ENCODE results near the gene C5AR2.
"Not testable (repeated sequence)": the region's sequence is repeated elsewhere in the genome, so short reads cannot be mapped to it uniquely, and the experiment has no call there.

Gene C5AR2

DNA sequence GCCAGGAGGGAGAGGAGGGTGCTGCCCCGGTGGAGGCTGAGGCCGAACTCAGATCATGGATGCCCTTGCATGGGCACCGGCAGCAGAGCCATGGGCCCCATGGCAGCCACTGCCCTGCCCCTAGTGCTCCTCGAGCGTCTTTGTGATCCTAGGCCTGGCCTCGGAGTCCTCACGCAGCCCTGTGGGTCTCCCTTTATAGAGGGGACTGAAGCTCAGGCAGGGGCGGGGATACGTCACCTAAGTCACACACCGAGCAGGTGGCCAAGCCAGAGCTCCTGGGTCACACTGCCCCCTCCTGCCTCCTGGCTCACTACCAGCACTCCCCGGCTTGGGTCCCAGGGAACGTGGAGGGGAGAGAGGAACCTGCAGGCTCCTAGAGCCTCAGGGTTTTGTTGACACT, 45.8 kb downstream of the C5AR2 start:
- TF ChIP-seq Cebpa-rat (IDR thresholded peaks at IDR 0.05) = no peak
- no peak overlapping the region for H3K27ac ChIP-seq
- H3K4me3 ChIP-seq = no peak overlapping the region
- no peaks in the 10 kb centered on the region for H3K27me3 ChIP-seq
- H3K4me2 ChIP-seq = no peak overlapping the region
- H3K36me3 ChIP-seq = peaks cover 89 to 100% (median 97%) of the 10 kb centered on the region in 11 experiments
- H3K9ac ChIP-seq = no peak overlapping the region; a peak in 1 of 22 replicates
- peaks cover 0 to 87% (median 36%) of the 10 kb centered on the region in 11 experiments; a peak in 20 of 22 replicates for H4K20me1 ChIP-seq
- H3K4me1 ChIP-seq = peaks cover 15 to 62% (median 27%) of the 10 kb centered on the region in 10 experiments
- no peaks in the 10 kb centered on the region for H3K9me3 ChIP-seq (replicated peaks in 1 of 11)

DNA sequence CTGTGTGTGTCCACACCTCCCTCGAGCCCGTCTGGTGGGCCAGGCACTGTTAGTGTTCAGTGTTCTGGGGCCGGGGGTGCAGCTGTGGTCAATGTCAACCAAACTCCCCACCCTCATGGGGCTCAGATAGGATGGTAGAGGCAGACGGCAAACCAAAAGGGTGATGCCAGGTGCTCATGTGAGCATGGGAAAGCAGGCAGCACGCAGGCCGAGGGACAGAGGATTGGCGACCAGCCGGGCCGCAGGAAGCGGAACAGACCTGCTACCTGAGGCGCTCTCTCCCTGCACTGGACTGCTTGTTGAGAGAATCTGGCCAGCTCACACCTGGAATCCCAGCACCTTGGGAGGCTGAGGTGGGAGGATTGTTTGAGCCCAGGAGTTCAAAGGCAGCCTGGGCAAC, 46.3 kb downstream of the C5AR2 start:
- peaks cover 0 to 86% (median 34%) of the 10 kb centered on the region in 11 experiments; a peak in 20 of 22 replicates for H4K20me1 ChIP-seq
- H3K4me1 ChIP-seq = peaks cover 15 to 63% (median 27%) of the 10 kb centered on the region in 10 experiments
- H3K9ac ChIP-seq = no peak overlapping the region; a peak in 1 of 22 replicates
- H3K4me3 ChIP-seq = no peak overlapping the region
- no peak overlapping the region for H3K27ac ChIP-seq
- H3K36me3 ChIP-seq = peaks cover 84 to 99% (median 93%) of the 10 kb centered on the region in 11 experiments
- no peaks in the 10 kb centered on the region for H3K27me3 ChIP-seq
- H3K4me2 ChIP-seq = no peak overlapping the region
- H3K9me3 ChIP-seq (replicated peaks in 1 of 11) = no peaks in the 10 kb centered on the region
- TF ChIP-seq Cebpa-rat (IDR thresholded peaks at IDR 0.05) = no peak

DNA sequence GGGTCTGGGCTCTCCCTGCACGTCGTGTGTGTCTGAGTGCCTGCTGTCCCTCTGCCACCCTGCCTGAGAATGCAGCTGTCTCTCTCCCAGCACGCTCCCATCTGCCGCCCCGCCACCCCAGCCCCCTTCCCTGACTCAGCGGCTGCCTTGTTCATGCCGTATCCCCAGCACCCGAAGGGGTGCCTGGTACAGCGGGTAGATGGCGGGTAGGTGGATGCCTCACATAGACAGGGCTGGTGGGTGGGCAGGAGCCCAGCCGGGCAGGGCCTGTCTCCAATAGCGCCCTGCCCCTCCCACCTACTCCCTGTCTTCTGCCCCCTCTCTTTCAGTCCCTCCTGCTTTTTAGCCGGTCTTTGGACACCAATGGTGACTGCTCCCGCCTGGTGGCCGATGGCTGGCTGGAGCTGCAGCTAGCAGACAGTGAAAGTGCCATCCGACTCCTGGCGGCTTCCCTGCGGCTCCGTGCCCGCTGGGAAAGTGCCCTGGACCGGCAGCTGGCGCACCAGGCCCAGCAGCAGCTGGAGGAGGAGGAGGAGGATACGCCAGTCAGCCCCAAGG, 47.5 kb downstream of the C5AR2 start:
- TF ChIP-seq Cebpa-rat (IDR thresholded peaks at IDR 0.05) = no peak
- Histone ChIP-seq H3K4me3 (no peak overlapping the region), H3K4me2 (no peak overlapping the region), H3K9ac (no peak overlapping the region), H3K4me1 (peaks cover 15 to 66% (median 27%) of the 10 kb centered on the region in 10 experiments), H3K36me3 (peaks cover 73 to 87% (median 81%) of the 10 kb centered on the region in 11 experiments), H3K27ac (no peak overlapping the region), H3K27me3 (no peaks in the 10 kb centered on the region), H4K20me1 (peaks cover 0 to 81% (median 34%) of the 10 kb centered on the region in 11 experiments; a peak in 19 of 22 replicates), H3K9me3 (replicated peaks in 1 of 11) (no peaks in the 10 kb centered on the region)

DNA sequence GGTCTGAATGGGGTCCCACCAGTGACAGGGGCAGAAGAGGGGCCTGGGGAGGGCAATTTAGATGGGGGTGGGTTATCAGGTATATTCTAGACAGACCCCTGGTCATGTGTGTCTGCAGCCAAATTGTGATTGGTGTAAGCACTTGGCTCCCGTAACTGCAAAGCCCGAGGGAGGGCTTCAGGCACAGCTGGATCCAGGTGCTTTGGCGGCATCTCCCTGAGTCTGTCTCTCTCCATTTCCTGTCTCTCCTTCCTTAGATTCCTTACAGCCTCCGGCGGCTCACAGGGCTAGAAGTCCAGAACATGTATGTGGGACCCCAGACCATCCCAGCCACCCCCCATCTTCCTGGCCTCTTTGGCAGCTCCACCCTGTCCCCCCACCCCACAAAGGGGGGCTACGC, 48.6 kb downstream of the C5AR2 start:
- Histone ChIP-seq H3K4me3 (no peak overlapping the region), H3K36me3 (peaks cover 62 to 76% (median 70%) of the 10 kb centered on the region in 11 experiments), H4K20me1 (peaks cover 0 to 70% (median 33%) of the 10 kb centered on the region in 11 experiments; a peak in 18 of 22 replicates), H3K4me1 (peaks cover 15 to 64% (median 27%) of the 10 kb centered on the region in 10 experiments), H3K9ac (no peak overlapping the region), H3K27me3 (no peaks in the 10 kb centered on the region), H3K4me2 (peak overlapping the region in 6 of 11 experiments; percentile 47 to 72 (median 66); a peak in 4 of 22 replicates), H3K9me3 (replicated peaks in 1 of 11) (no peaks in the 10 kb centered on the region), H3K27ac (no peak overlapping the region)
- TF ChIP-seq Cebpa-rat (IDR thresholded peaks at IDR 0.05) = no peak

DNA sequence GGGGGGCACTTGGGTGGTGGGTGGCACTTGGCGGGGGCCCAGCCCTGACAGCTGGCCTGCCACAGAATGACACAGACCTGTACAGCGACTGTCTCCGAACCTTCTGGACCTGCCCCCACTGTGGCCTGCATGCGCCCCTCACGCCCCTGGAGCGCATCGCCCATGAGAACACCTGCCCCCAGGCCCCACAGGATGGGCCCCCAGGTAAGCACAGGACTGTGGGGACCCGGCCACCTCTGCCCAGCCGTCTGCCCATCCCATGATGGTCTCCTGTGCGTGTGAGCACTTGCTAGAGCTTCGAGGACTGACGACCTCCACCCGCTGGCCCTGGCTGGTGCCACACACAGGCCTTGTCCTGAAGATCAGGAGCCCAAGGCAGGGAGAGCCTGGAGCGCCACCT, 49.1 kb downstream of the C5AR2 start:
- H3K9ac ChIP-seq = peak overlapping the region in 7 of 11 experiments; percentile 3 to 49 (median 31); a peak in 3 of 22 replicates
- H4K20me1 ChIP-seq = peaks cover 0 to 64% (median 30%) of the 10 kb centered on the region in 11 experiments; a peak in 18 of 22 replicates
- peaks cover 56 to 71% (median 64%) of the 10 kb centered on the region in 11 experiments for H3K36me3 ChIP-seq
- H3K27me3 ChIP-seq = no peaks in the 10 kb centered on the region
- H3K9me3 ChIP-seq (replicated peaks in 1 of 11) = no peaks in the 10 kb centered on the region
- peaks cover 15 to 59% (median 27%) of the 10 kb centered on the region in 10 experiments for H3K4me1 ChIP-seq
- H3K27ac ChIP-seq = peak overlapping the region in 3 of 11 experiments; percentile 15 to 30 (median 21); a peak in 1 of 22 replicates
- H3K4me3 ChIP-seq = no peak overlapping the region
- H3K4me2 ChIP-seq = peak overlapping the region; percentile 38 to 72 (median 65); a peak in 21 of 22 replicates
- TF ChIP-seq Cebpa-rat (IDR thresholded peaks at IDR 0.05) = no peak

DNA sequence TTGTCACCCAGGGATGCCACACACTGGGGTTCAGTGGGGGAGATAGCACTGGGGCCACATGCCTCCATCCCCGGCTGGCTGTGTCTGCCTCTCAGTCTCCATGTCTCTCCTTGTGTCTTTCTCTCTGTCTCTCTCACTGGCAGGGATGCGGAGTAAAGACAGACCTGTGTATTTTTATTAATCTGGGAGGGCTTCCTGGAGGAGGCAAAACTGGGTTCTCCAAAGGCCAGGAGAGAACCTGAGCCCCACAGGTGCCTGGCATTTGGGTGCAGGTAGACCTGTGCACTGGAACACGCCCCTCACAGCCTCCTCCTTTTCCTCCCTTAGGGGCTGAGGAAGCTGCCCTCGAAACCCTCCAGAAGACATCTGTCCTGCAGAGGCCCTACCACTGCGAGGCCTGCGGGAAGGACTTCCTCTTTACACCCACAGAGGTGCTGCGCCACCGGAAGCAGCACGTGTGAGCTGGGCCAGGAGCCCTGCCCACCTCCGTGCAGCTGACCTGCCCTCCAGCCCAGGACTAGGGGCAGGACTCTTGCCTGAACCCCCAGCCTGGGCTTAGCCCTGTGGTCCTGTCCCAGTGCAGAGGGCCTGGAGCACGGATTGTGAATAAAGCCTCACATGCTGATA, 49.8 kb downstream of the C5AR2 start:
- H3K4me1 ChIP-seq = peaks cover 15 to 52% (median 25%) of the 10 kb centered on the region in 10 experiments
- peaks cover 0 to 58% (median 26%) of the 10 kb centered on the region in 11 experiments; a peak in 18 of 22 replicates for H4K20me1 ChIP-seq
- no peak overlapping the region for H3K4me3 ChIP-seq
- TF ChIP-seq Cebpa-rat (IDR thresholded peaks at IDR 0.05) = no peak
- peak overlapping the region in 9 of 11 experiments; percentile 3 to 49 (median 29); a peak in 7 of 22 replicates for H3K9ac ChIP-seq
- peaks cover 50 to 64% (median 58%) of the 10 kb centered on the region in 11 experiments for H3K36me3 ChIP-seq
- no peaks in the 10 kb centered on the region for H3K9me3 ChIP-seq (replicated peaks in 1 of 11)
- peak overlapping the region; percentile 38 to 72 (median 65) for H3K4me2 ChIP-seq
- peak overlapping the region in 3 of 11 experiments; percentile 15 to 30 (median 21); a peak in 2 of 22 replicates for H3K27ac ChIP-seq
- no peaks in the 10 kb centered on the region for H3K27me3 ChIP-seq

DNA sequence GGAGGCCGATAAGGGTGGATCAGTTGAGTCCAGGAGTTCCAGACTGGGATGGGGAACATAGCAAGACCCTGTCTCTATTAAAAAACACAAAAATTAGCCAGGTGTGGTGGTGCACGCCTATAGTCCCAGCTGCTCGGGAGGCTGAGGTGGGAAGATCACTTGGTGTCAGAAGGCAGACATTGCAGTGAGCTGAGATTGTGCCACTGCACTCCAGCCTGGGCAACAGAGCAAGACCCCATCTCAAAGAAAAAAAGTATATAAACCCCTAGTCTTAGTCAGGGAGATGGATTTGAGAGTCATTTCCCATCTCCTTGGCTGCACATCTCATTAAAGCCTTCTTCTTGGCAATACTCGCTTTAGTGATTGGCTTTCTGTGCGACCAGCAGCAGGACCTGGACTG, 51.9 kb downstream of the C5AR2 start:
- peak overlapping the region in 3 of 11 experiments; percentile 66 to 70 (median 66); a peak in 6 of 22 replicates for H3K4me2 ChIP-seq
- H3K9me3 ChIP-seq (replicated peaks in 1 of 11); H3K27me3 ChIP-seq; H3K4me3 ChIP-seq; H3K9ac ChIP-seq: not testable (repeated sequence)
- H3K36me3 ChIP-seq = peaks cover 34 to 43% (median 37%) of the 10 kb centered on the region in 11 experiments
- peaks cover 0 to 37% (median 26%) of the 10 kb centered on the region in 11 experiments; a peak in 18 of 22 replicates for H4K20me1 ChIP-seq
- peaks cover 16 to 69% (median 28%) of the 10 kb centered on the region in 10 experiments for H3K4me1 ChIP-seq
- peak overlapping the region in 2 of 11 experiments; percentile 8 to 57; a peak in 3 of 22 replicates for H3K27ac ChIP-seq

DNA sequence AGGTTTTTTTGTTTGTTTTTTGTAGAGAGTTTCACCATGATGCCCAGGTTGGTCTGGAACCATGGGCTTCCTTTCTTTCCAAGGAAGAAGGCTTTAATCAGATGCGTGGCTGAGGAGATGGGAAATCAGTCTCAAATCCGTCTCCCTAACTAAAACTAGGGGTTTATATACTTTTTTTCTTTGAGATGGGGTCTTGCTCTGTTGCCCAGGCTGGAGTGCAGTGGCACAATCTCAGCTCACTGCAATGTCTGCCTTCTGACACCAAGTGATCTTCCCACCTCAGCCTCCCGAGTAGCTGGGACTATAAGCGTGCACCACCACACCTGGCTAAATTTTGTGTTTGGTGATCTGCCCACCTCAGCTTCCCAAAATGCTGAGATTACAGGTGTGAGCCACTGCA, 52.6 kb downstream of the C5AR2 start:
- H3K27ac ChIP-seq; H3K9me3 ChIP-seq (replicated peaks in 1 of 11); H3K9ac ChIP-seq; H3K4me3 ChIP-seq; H3K27me3 ChIP-seq: not testable (repeated sequence)
- Histone ChIP-seq H3K4me2 (peak overlapping the region in 1 of 11 experiments; percentile 70; a peak in 1 of 22 replicates), H3K4me1 (peaks cover 18 to 71% (median 32%) of the 10 kb centered on the region in 10 experiments), H4K20me1 (peaks cover 0 to 32% (median 23%) of the 10 kb centered on the region in 11 experiments; a peak in 18 of 22 replicates), H3K36me3 (peaks cover 30 to 36% (median 31%) of the 10 kb centered on the region in 11 experiments)

DNA sequence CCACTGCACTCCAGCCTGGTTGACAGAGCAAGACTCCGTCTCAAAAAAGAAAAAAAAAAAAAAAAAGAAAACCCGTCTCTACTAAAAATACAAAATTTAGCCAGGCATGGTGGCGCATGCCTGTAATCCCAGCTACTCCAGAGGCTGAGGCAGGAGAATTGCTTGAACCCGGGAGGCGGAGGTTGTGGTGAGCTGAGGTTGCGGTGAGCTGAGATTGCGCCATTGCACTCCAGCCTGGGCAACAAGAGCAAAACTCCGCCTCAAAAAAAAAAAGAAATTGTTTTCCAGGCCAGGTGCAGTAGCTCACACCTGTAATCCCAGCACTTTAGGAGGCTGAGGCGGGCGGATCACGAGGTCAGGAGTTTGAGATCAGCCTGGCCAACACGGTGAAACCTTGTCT, 54.6 kb downstream of the C5AR2 start:
- Histone ChIP-seq H3K4me1 (peaks cover 17 to 69% (median 31%) of the 10 kb centered on the region in 10 experiments), H3K36me3 (peaks cover 9 to 16% (median 11%) of the 10 kb centered on the region in 11 experiments), H4K20me1 (peaks cover 0 to 12% (median 9%) of the 10 kb centered on the region in 11 experiments; a peak in 18 of 22 replicates)
- H3K9ac ChIP-seq; H3K4me2 ChIP-seq; H3K9me3 ChIP-seq (replicated peaks in 1 of 11); H3K4me3 ChIP-seq; H3K27me3 ChIP-seq; H3K27ac ChIP-seq: not testable (repeated sequence)

DNA sequence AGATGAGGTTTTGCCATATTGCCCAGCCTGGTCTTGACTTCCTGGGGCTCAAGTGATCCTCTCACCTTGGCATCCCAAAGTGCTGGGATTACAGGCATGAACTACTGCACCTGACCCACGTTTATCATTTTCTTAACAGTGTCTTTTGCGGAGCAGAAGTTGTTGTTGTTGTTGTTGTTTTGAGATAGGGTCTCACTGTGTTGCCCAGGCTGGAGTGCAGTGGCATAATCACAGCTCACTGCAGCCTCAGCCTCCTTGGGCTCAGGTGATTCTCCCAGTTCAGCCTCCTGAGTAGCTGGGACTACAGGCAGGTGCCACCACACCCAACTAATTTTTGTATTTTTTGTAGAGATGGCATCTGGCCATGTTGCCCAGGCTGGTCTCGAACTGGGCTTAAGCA, 55.6 kb downstream of the C5AR2 start:
- not testable (repeated sequence) for H3K27ac ChIP-seq; H3K4me2 ChIP-seq; H3K4me3 ChIP-seq; H3K9me3 ChIP-seq (replicated peaks in 1 of 11); H4K20me1 ChIP-seq; H3K27me3 ChIP-seq; H3K36me3 ChIP-seq; H3K9ac ChIP-seq
- peaks cover 13 to 59% (median 25%) of the 10 kb centered on the region in 10 experiments for H3K4me1 ChIP-seq

DNA sequence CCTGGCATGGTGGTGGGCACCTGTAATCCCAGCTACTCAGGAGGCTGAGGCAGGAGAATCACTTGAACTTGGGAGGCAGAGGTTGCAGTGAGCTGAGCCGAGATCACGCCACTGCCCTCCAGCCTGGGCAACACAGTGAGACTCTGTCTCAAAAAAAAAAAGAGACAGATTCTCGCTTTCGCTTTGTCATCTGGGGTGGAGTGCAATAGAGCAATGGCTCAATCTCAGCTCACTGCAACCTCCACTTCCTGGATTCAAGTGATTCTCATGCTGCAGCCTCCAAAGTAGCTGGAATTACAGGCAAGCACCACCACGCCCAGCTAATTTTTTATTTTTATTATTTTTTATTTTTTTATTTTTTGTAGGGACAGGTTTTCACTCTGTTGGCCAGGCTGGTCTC, 56.7 kb downstream of the C5AR2 start:
- peak overlapping the region in 3 of 11 experiments; percentile 12 to 48 (median 32); a peak in 5 of 22 replicates for H3K9ac ChIP-seq
- not testable (repeated sequence) for H3K4me3 ChIP-seq; H4K20me1 ChIP-seq; H3K27me3 ChIP-seq; H3K36me3 ChIP-seq; H3K9me3 ChIP-seq (replicated peaks in 1 of 11)
- peaks cover 13 to 48% (median 25%) of the 10 kb centered on the region in 10 experiments for H3K4me1 ChIP-seq
- peak overlapping the region in 5 of 11 experiments; percentile 11 to 61 (median 51); a peak in 9 of 22 replicates for H3K27ac ChIP-seq
- H3K4me2 ChIP-seq = peak overlapping the region in 7 of 11 experiments; percentile 5 to 64 (median 28); a peak in 12 of 22 replicates
